OCI-LY7 (cell line): ENCODE results near the gene GPR132.
"Not testable (repeated sequence)": the region's sequence is repeated elsewhere in the genome, so short reads cannot be mapped to it uniquely, and the experiment has no call there.

Experiments used
- CTCF ChIP-seq: fragments of 200-600 bp; sonication (generic); conservative IDR thresholded peaks from 2 replicates; pipeline ENCODE4 v1.5.1; 2014; ENCODE audit warnings: mild to moderate bottlenecking, antibody characterized with exemption, low read length, moderate library complexity, mixed read lengths
- EZH2phosphoT487 ChIP-seq: fragments of 200-600 bp; sonication (generic); IDR thresholded peaks from 2 replicates; pipeline ENCODE4 v1.6.1; 2018; ENCODE audit warnings: low read depth, borderline replicate concordance, mild to moderate bottlenecking, mixed run types, antibody characterized with exemption, low read length, moderate library complexity, mixed read lengths

- not testable (repeated sequence) for TF ChIP-seq CTCF, EZH2phosphoT487
These were observed 31.8 kb downstream of the GPR132 start for GRCh38 chr14:105033412-105033900.
